ENCODE data around the gene FIGN. TPM values are rescaled to one million over a fixed set of nuclear protein-coding genes. Genes with fewer than 3 reads are reported as not detected.

Gene FIGN
- polyA plus RNA-seq, 1 experiment, result 2.4 TPM

DNA sequence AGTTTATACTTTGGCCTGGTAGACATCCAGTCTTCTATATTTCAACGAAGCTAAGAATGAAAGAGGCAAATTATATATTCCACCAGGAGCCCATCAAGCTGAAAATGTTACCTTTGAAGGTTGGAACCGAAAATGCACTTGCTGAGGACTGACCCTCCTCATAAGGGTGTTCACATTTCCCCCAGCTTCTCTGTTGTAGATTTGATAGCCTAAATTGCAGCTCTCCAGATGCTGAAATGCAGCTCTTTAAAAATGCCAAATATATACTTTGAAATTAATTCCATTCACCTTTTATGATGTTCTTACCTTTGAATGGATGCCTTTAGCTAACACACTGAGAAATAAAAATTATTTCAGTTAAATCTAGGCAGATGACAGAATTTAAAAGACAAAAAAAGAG is 1.8 kb upstream of the FIGN start:
- H3K27me3 ChIP-seq (ENCODE audit: control insufficient read depth, insufficient read depth, low read length), result peaks cover 2% of the 10 kb centered on the region; the same call in 1 of the 2 replicates
- H3K4me3 ChIP-seq (ENCODE audit: low read depth, low read length), result no peak overlapping the region
- TF ChIP-seq, protein P1, sequence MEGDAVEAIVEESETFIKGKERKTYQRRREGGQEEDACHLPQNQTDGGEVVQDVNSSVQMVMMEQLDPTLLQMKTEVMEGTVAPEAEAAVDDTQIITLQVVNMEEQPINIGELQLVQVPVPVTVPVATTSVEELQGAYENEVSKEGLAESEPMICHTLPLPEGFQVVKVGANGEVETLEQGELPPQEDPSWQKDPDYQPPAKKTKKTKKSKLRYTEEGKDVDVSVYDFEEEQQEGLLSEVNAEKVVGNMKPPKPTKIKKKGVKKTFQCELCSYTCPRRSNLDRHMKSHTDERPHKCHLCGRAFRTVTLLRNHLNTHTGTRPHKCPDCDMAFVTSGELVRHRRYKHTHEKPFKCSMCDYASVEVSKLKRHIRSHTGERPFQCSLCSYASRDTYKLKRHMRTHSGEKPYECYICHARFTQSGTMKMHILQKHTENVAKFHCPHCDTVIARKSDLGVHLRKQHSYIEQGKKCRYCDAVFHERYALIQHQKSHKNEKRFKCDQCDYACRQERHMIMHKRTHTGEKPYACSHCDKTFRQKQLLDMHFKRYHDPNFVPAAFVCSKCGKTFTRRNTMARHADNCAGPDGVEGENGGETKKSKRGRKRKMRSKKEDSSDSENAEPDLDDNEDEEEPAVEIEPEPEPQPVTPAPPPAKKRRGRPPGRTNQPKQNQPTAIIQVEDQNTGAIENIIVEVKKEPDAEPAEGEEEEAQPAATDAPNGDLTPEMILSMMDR (IDR thresholded peaks at IDR 0.05; ENCODE audit: insufficient read depth, low read depth, low read length), result no peak
- H3K36me3 ChIP-seq (ENCODE audit: control insufficient read depth, insufficient read depth, low read length), result no peaks in the 10 kb centered on the region
- no peak for DNase-seq (ENCODE audit: low read depth)
- CTCF ChIA-PET, result no interaction called here
- POLR2A ChIA-PET, result no interaction called here

DNA sequence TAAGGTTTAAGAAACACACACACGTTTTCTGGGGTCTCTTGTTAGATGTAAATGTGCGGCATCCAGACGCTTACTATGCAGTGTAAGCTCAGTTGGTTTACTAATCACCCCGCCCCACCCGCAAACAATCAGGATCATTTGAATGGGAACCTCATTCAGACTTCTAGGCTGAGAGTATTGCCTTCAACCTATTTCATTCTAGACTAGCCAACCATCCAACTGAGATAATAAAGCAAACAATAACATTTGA is 1.3 kb upstream of the FIGN start:
- POLR2A ChIA-PET, result no interaction called here
- Histone ChIP-seq H3K4me3 (ENCODE audit: low read depth, low read length) (no peak overlapping the region; the same call in 1 of the 2 replicates), H3K36me3 (ENCODE audit: control insufficient read depth, insufficient read depth, low read length) (no peaks in the 10 kb centered on the region), H3K27me3 (ENCODE audit: control insufficient read depth, insufficient read depth, low read length) (peaks cover 2% of the 10 kb centered on the region; the same call in 1 of the 2 replicates)
- DNase-seq (ENCODE audit: low read depth), result no peak
- CTCF ChIA-PET, result no interaction called here
- TF ChIP-seq, protein P1 (IDR thresholded peaks at IDR 0.05; ENCODE audit: insufficient read depth, low read depth, low read length), result no peak

DNA sequence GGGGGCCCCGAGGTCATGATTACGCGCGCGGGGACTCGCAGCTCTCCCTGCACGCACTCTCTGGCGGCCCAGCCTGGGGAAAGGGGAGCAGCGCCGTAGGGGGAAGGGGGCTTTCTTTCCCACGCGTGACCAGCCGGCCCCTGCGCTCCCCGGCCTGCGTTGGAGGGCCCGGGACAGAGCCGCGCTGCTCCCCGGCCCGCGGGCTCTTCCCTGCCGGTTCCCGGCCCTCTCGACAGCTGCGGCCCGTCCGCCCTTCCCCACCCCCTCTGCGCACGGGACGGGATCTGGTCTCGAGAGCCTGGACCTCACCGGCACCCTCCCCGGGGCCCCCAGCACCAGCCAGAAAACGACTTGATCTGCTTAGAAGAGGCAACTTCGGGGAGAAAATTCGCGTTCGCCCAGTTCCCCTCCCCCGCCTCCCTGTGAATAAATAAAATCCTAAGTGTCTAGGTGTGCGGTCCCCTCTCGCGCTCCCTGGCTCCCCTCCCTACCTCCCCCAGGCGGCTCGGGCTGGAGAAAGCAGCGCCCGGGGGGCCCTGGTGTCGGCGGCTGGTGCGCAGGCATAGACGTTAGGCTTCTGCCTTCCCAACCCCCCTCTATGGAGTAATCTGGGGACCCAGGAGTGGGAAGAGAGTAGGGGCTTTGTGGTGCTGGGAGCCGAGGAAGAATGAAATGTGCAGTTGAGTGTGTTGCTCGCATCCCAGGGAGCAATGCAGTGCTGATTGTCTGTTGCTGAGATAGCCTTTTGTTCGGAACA is 803 bp upstream of the FIGN start:
- Histone ChIP-seq H3K27me3 (ENCODE audit: control insufficient read depth, insufficient read depth, low read length) (peaks cover 2% of the 10 kb centered on the region; the same call in 1 of the 2 replicates), H3K4me3 (ENCODE audit: low read depth, low read length) (peak overlapping the region; percentile 82), H3K36me3 (ENCODE audit: control insufficient read depth, insufficient read depth, low read length) (no peaks in the 10 kb centered on the region)
- CTCF ChIA-PET, result no interaction called here
- TF ChIP-seq, protein P1 (IDR thresholded peaks at IDR 0.05; ENCODE audit: insufficient read depth, low read depth, low read length), result peak; percentile 41; the same call in 1 of the 2 replicates
- DNase-seq (ENCODE audit: low read depth), result no peak
- POLR2A ChIA-PET, result no interaction called here

DNA sequence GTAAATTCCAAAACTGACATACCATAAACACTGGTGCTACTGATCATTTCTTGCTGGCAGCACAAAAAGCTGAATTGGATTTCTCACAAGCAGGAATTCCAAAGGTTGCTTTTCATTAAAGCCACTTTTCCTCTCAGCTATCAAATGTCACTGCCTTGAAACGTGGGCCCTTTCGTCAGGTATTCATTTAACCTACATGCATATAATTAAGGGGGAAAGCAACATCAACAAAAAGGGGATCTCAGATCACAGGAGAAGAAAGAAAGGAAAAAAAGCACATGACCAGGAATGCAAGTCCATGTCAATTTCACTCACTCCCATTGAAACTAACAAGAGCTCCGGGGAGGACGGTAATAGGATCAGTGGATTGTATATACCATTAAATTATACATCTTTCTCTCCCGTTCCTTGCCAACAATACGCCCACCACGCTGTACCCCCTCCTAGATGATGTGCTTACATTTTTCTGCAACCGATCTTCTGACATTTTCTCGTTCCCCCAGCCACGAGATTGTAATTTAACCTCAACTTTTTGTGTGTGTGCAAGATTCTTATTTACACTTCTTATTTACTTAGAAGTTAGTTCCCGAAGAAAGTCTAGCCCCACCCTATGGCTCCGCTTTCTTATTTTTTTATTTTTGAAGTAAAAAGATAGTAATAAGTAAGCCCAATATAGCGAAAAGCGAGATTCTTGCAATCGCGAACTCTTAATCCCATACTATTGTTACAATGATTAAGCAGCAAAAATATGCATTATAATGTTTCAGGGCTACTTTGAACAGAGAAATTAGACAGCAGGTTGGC is 725 bp downstream of the FIGN start:
- TF ChIP-seq, protein P1 (IDR thresholded peaks at IDR 0.05; ENCODE audit: insufficient read depth, low read depth, low read length), result no peak
- CTCF ChIA-PET, result interaction anchor here (0.6 to 0.8 kb wide), 2 partner anchors 175 to 326 kb away, joined by 3 read pairs; no protein-coding TSS in a partner anchor
- Histone ChIP-seq H3K36me3 (ENCODE audit: control insufficient read depth, insufficient read depth, low read length) (no peaks in the 10 kb centered on the region), H3K27me3 (ENCODE audit: control insufficient read depth, insufficient read depth, low read length) (0 out of 2 replicates have a peak, but pooled peaks cover 2% of the 10 kb centered on the region), H3K4me3 (ENCODE audit: low read depth, low read length) (peak overlapping the region; percentile 82)
- DNase-seq (ENCODE audit: low read depth), result no peak
- POLR2A ChIA-PET, result no interaction called here

DNA sequence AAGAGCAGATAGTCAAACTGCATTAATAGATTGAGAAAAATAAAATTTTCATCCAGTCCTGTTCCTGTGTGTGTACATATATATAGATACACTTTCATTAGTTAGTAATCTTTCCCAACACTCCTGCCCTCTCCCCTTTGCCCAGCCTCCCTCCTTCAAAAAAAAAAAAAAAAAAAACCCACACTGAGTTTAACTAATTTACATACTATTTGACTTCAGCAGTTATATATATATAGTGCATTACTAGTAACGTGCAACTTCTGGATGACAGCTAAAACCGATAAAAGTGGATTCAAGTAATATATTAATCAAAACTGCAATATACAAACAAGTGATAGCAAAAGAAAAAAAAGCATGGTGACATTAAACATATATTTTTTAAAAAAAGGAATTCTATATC is 1.4 kb downstream of the FIGN start:
- Histone ChIP-seq H3K36me3 (ENCODE audit: control insufficient read depth, insufficient read depth, low read length) (no peaks in the 10 kb centered on the region), H3K27me3 (ENCODE audit: control insufficient read depth, insufficient read depth, low read length) (0 out of 2 replicates have a peak, but pooled peaks cover 1% of the 10 kb centered on the region), H3K4me3 (ENCODE audit: low read depth, low read length) (peak overlapping the region; percentile 82)
- DNase-seq (ENCODE audit: low read depth), result no peak
- ChIA-PET CTCF (interaction anchor here (0.6 kb wide), 1 partner anchor 175 kb away, joined by 3 read pairs; no protein-coding TSS in a partner anchor), POLR2A (no interaction called here)
- TF ChIP-seq, protein P1 (IDR thresholded peaks at IDR 0.05; ENCODE audit: insufficient read depth, low read depth, low read length), result no peak

Measured in BJ (cell line).